Brain microvascular endothelial cell (primary cell): ENCODE results near the gene TBC1D13.
A peak's percentile ranks its signal among the peaks of the same experiment; 100 is the strongest.

Experiments
- DNase-seq: peaks from one replicate; pipeline ENCODE4 v3.0.0-alpha.2; 2020
- H3K27ac ChIP-seq: fragments of 250-450 bp; sonication (Bioruptor Pico); 2 replicates; pipeline ENCODE4 v1.5.1; 2020; ENCODE audit warnings: mild to moderate bottlenecking, moderate library complexity
- H3K27me3 ChIP-seq: fragments of 250-450 bp; sonication (Bioruptor Pico); replicated peaks from 2 replicates; pipeline ENCODE4 v1.5.1; 2020; ENCODE audit warnings: mild to moderate bottlenecking
- H3K36me3 ChIP-seq: fragments of 250-450 bp; sonication (Bioruptor Pico); replicated peaks from 2 replicates; pipeline ENCODE4 v1.5.1; 2020; ENCODE audit warnings: mild to moderate bottlenecking
- H3K4me3 ChIP-seq: 2 replicates; pipeline ENCODE4 v1.5.1; 2011; ENCODE audit warnings: low read depth, mild to moderate bottlenecking, control low read depth, low read length, moderate library complexity
- CTCF ChIP-seq: IDR thresholded peaks from 2 replicates; pipeline ENCODE4 v1.5.1; 2011; ENCODE audit warnings: low read depth, mild to moderate bottlenecking, moderate library complexity, low read length, control low read depth, inconsistent platforms; ENCODE audit errors: missing control alignments
- in situ Hi-C: cut with HindIII; loops from 2 replicates; pipeline ENCODE4 v1.10.0; 2017; ENCODE audit warnings: low sequenced_read_pairs, low pct_ligation_motif_present

TBC1D13 gene

GRCh38 chr9:128781187-128782070, 5.6 kb upstream of the TBC1D13 start:
- no peaks in the 10 kb centered on the region for H3K36me3 ChIP-seq
- H3K27me3 ChIP-seq: no peaks in the 10 kb centered on the region
- in situ Hi-C loops: no loop called here
- H3K4me3 ChIP-seq: no peak overlapping the region
- DNase-seq: no peak
- TF ChIP-seq CTCF: no peak
- H3K27ac ChIP-seq: no peak overlapping the region

GRCh38 chr9:128782669-128783068, 4.4 kb upstream of the TBC1D13 start:
- in situ Hi-C loops: no loop called here
- DNase-seq: no peak
- Histone ChIP-seq H3K4me3 (no peak overlapping the region), H3K27ac (no peak overlapping the region), H3K36me3 (no peaks in the 10 kb centered on the region), H3K27me3 (no peaks in the 10 kb centered on the region)
- TF ChIP-seq CTCF: no peak

- in situ Hi-C loops: no loop called here
Observed at GRCh38 chr9:128785427-128785826, 1.6 kb upstream of the TBC1D13 start.

GRCh38 chr9:128787659-128788058, 606 bp downstream of the TBC1D13 start:
- Histone ChIP-seq H3K27ac (no peak overlapping the region), H3K27me3 (no peaks in the 10 kb centered on the region), H3K36me3 (peaks cover 21% of the 10 kb centered on the region), H3K4me3 (peak overlapping the region; percentile 97)
- in situ Hi-C loops: no loop called here
- DNase-seq: no peak
- no peak for TF ChIP-seq CTCF

More at GRCh38 chr9:128785427-128785826, 1.6 kb upstream of the TBC1D13 start:
- no peak for TF ChIP-seq CTCF
- Histone ChIP-seq H3K27me3 (no peaks in the 10 kb centered on the region), H3K4me3 (no peak overlapping the region), H3K27ac (no peak overlapping the region), H3K36me3 (peaks cover 2% of the 10 kb centered on the region)
- no peak for DNase-seq

GRCh38 chr9:128788445-128788844, 1.4 kb downstream of the TBC1D13 start:
- peaks cover 29% of the 10 kb centered on the region for H3K36me3 ChIP-seq
- in situ Hi-C loops: no loop called here
- no peak for DNase-seq
- TF ChIP-seq CTCF: no peak
- H3K27ac ChIP-seq: no peak overlapping the region
- H3K4me3 ChIP-seq: no peak overlapping the region
- no peaks in the 10 kb centered on the region for H3K27me3 ChIP-seq
